Liver (tissue), 9 donors: ENCODE data around the gene MAP3K10. TPM values are rescaled to one million over a fixed set of nuclear protein-coding genes. Genes with fewer than 3 reads are reported as not detected.

ENCODE experiments used
- DNase-seq: peaks from one replicate; pipeline ENCODE4 v3.0.0-alpha.2; 2017; ENCODE audit warnings: low spot score
- H3K27ac ChIP-seq, 2 donors: one replicate each; pipeline ENCODE4 v1.7.0; 2013; ENCODE audit warnings: inconsistent platforms in 2 of 2, low read length in 2 of 2, control low read depth in 1 of 2, low read depth in 1 of 2, mild to moderate bottlenecking in 1 of 2
- H3K27me3 ChIP-seq, 4 donors: one replicate each; pipeline versions ENCODE4 v1.6.1 to v1.7.0; 2013; ENCODE audit warnings: low read length in 3 of 4, inconsistent platforms in 1 of 4, mild to moderate bottlenecking in 1 of 4, moderate library complexity in 1 of 4; ENCODE audit not compliant: control insufficient read depth in 4 of 4, insufficient read depth in 4 of 4
- H3K36me3 ChIP-seq, 4 donors: one replicate each; pipeline versions ENCODE4 v1.6.1 to v1.7.0; 2013; ENCODE audit warnings: low read length in 3 of 4, mild to moderate bottlenecking in 3 of 4, low read depth in 1 of 4, moderate library complexity in 1 of 4; ENCODE audit not compliant: control insufficient read depth in 4 of 4, insufficient read depth in 3 of 4
- H3K4me1 ChIP-seq, 4 donors: one replicate each; pipeline versions ENCODE4 v1.6.1 to v1.7.0; 2013; ENCODE audit warnings: low read length in 3 of 4, mild to moderate bottlenecking in 3 of 4, moderate library complexity in 1 of 4; ENCODE audit not compliant: control insufficient read depth in 4 of 4, insufficient read depth in 4 of 4
- H3K4me3 ChIP-seq, 3 donors: one replicate each; pipeline versions ENCODE4 v1.6.1 to v1.7.0; 2013; ENCODE audit warnings: low read length in 3 of 3, control low read depth in 1 of 3, low read depth in 1 of 3, mild to moderate bottlenecking in 1 of 3
- H3K9ac ChIP-seq, 2 donors: one replicate each; pipeline ENCODE4 v1.7.0; 2013; ENCODE audit warnings: low read length in 2 of 2, mild to moderate bottlenecking in 2 of 2, moderate library complexity in 2 of 2, control low read depth in 1 of 2, low read depth in 1 of 2
- H3K9me3 ChIP-seq, 4 donors: one replicate each; pipeline versions ENCODE4 v1.6.1 to v1.7.0; 2013; ENCODE audit warnings: low read length in 3 of 4; ENCODE audit not compliant: control insufficient read depth in 4 of 4
- ATF3 ChIP-seq: IDR thresholded peaks from 2 replicates; pipeline ENCODE4 v1.6.1; 2016; ENCODE audit warnings: antibody characterized with exemption
- EGR1 ChIP-seq, 2 donors: IDR thresholded peaks; 2 replicates each; pipeline ENCODE4 v1.6.1; 2016 to 2018; ENCODE audit warnings: antibody characterized with exemption in 2 of 2, low read depth in 2 of 2
- FOXA1 ChIP-seq: IDR thresholded peaks from 2 replicates; pipeline ENCODE4 v1.6.1; 2016; ENCODE audit warnings: antibody characterized with exemption
- FOXA2 ChIP-seq: IDR thresholded peaks from 2 replicates; pipeline ENCODE4 v1.6.1; 2016; ENCODE audit warnings: antibody characterized with exemption
- GABPA ChIP-seq, 2 donors: IDR thresholded peaks in 1 of 2; conservative IDR thresholded peaks in 1 of 2; 2 replicates each; pipeline ENCODE4 v1.6.1; 2016; ENCODE audit warnings: antibody characterized with exemption in 2 of 2, mild to moderate bottlenecking in 1 of 2, moderate library complexity in 1 of 2
- HNF4A ChIP-seq, 2 donors: conservative IDR thresholded peaks; 2 replicates each; pipeline ENCODE4 v1.6.1; 2016; ENCODE audit warnings: antibody characterized with exemption in 2 of 2, mild to moderate bottlenecking in 2 of 2
- HNF4G ChIP-seq: IDR thresholded peaks from 2 replicates; pipeline ENCODE4 v1.6.1; 2016; ENCODE audit warnings: antibody characterized with exemption
- JUND ChIP-seq, 2 donors: IDR thresholded peaks; 2 replicates each; pipeline ENCODE4 v1.6.1; 2016; ENCODE audit warnings: antibody characterized with exemption in 2 of 2
- MAX ChIP-seq: IDR thresholded peaks from 2 replicates; pipeline ENCODE4 v1.6.1; 2016; ENCODE audit warnings: antibody characterized with exemption
- NR2F2 ChIP-seq: IDR thresholded peaks from 2 replicates; pipeline ENCODE4 v1.6.1; 2016; ENCODE audit warnings: antibody characterized with exemption
- RAD21 ChIP-seq, 2 donors: IDR thresholded peaks; 2 replicates each; pipeline ENCODE4 v1.6.1; 2016; ENCODE audit warnings: antibody characterized with exemption in 2 of 2, mild to moderate bottlenecking in 2 of 2
- RXRA ChIP-seq, 2 donors: IDR thresholded peaks; 2 replicates each; pipeline ENCODE4 v1.6.1; 2017 to 2018; ENCODE audit warnings: antibody characterized with exemption in 2 of 2, mild to moderate bottlenecking in 1 of 2
- SP1 ChIP-seq: IDR thresholded peaks from 2 replicates; pipeline ENCODE4 v1.6.1; 2018; ENCODE audit warnings: antibody characterized with exemption, mild to moderate bottlenecking
- TAF1 ChIP-seq: conservative IDR thresholded peaks from 2 replicates; pipeline ENCODE4 v1.6.1; 2016; ENCODE audit warnings: antibody characterized with exemption, mild to moderate bottlenecking
- YY1 ChIP-seq: IDR thresholded peaks from 2 replicates; pipeline ENCODE4 v1.6.1; 2016; ENCODE audit warnings: antibody characterized with exemption, mild to moderate bottlenecking
- ZBTB33 ChIP-seq: IDR thresholded peaks from 2 replicates; pipeline ENCODE4 v1.6.1; 2016; ENCODE audit warnings: antibody characterized with exemption
- WGBS: extraction: QIAGEN DNeasy Blood & Tissue Kit; methylation state at CpG from one replicate; pipeline ENCODE4 v1.1.7; 2013; 5-methylcytosine and 5-hydroxymethylcytosine counted together
- polyA plus RNA-seq, 2 donors: library from polyadenylated mRNA; stranded (reverse) in 1 of 2; unstranded in 1 of 2; fragments of 200-250 nt in 1 of 2; fragments of >200 nt in 1 of 2; fragmentation: Nextera tagmentation in 1 of 2; extraction: Ambion mirVana in 1 of 2; gene quantifications; one replicate each; pipeline versions ENCODE4 v1.2.1 to v1.2.3, GENCODE V29; 2013 to 2015
- total RNA-seq, 2 donors: library from RNA; depleted of rRNA; stranded (reverse); fragments of >200 nt; gene quantifications; one replicate each; pipeline ENCODE4 v1.2.3, GENCODE V29; 2014
- TF ChIP-seq, protein P1 (sequence below): fragments of 150-350 bp; IDR thresholded peaks from 2 replicates; pipeline ENCODE4 v1.5.1; 2017; ENCODE audit warnings: improper control_type of control experiment, low read depth, low read length; ENCODE audit not compliant: missing input control
- TF ChIP-seq, protein P2 (sequence below): IDR thresholded peaks from 2 replicates; pipeline ENCODE4 v1.6.1; 2016; ENCODE audit warnings: antibody characterized with exemption, mild to moderate bottlenecking
- donor health status: healthy.
- donor health status: healthy.
- donor health status: healthy.
- donor health status: healthy.
- donor health status: healthy.

The MAP3K10 gene
- total and polyA plus RNA-seq, 4 donors = 0.65 to 3.9 (median 2.1) TPM

- TF ChIP-seq SP1 (no peak), HNF4A (conservative IDR thresholded peaks at IDR 0.05) (no peak), RAD21 (IDR thresholded peaks at IDR 0.05) (no peak), JUND (IDR thresholded peaks at IDR 0.05) (no peak), TAF1 (no peak), NR2F2 (no peak), RXRA (IDR thresholded peaks at IDR 0.05) (no peak), FOXA2 (no peak), GABPA (IDR thresholded peaks at IDR 0.05 in 1 of 2, conservative IDR thresholded peaks at IDR 0.05 in 1 of 2) (no peak), ATF3 (no peak), FOXA1 (no peak), YY1 (no peak), HNF4G (no peak)
- TF ChIP-seq, protein P1, sequence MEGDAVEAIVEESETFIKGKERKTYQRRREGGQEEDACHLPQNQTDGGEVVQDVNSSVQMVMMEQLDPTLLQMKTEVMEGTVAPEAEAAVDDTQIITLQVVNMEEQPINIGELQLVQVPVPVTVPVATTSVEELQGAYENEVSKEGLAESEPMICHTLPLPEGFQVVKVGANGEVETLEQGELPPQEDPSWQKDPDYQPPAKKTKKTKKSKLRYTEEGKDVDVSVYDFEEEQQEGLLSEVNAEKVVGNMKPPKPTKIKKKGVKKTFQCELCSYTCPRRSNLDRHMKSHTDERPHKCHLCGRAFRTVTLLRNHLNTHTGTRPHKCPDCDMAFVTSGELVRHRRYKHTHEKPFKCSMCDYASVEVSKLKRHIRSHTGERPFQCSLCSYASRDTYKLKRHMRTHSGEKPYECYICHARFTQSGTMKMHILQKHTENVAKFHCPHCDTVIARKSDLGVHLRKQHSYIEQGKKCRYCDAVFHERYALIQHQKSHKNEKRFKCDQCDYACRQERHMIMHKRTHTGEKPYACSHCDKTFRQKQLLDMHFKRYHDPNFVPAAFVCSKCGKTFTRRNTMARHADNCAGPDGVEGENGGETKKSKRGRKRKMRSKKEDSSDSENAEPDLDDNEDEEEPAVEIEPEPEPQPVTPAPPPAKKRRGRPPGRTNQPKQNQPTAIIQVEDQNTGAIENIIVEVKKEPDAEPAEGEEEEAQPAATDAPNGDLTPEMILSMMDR = no peak
- TF ChIP-seq, protein P2, sequence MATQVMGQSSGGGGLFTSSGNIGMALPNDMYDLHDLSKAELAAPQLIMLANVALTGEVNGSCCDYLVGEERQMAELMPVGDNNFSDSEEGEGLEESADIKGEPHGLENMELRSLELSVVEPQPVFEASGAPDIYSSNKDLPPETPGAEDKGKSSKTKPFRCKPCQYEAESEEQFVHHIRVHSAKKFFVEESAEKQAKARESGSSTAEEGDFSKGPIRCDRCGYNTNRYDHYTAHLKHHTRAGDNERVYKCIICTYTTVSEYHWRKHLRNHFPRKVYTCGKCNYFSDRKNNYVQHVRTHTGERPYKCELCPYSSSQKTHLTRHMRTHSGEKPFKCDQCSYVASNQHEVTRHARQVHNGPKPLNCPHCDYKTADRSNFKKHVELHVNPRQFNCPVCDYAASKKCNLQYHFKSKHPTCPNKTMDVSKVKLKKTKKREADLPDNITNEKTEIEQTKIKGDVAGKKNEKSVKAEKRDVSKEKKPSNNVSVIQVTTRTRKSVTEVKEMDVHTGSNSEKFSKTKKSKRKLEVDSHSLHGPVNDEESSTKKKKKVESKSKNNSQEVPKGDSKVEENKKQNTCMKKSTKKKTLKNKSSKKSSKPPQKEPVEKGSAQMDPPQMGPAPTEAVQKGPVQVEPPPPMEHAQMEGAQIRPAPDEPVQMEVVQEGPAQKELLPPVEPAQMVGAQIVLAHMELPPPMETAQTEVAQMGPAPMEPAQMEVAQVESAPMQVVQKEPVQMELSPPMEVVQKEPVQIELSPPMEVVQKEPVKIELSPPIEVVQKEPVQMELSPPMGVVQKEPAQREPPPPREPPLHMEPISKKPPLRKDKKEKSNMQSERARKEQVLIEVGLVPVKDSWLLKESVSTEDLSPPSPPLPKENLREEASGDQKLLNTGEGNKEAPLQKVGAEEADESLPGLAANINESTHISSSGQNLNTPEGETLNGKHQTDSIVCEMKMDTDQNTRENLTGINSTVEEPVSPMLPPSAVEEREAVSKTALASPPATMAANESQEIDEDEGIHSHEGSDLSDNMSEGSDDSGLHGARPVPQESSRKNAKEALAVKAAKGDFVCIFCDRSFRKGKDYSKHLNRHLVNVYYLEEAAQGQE = no peak
- 93% methylated on average over 22 of the region's 22 CpGs for WGBS
- H3K4me1 ChIP-seq = peaks cover 4 to 16% (median 12%) of the 10 kb centered on the region in 4 donors
Measured at GRCh38 chr19:40234429-40235237, 43.4 kb downstream of the MAP3K10 start.

GRCh38 chr19:40235238-40236025, 44.2 kb downstream of the MAP3K10 start:
- Histone ChIP-seq H3K27me3 (no peaks in the 10 kb centered on the region), H3K9ac (no peak overlapping the region), H3K4me1 (peaks cover 4 to 16% (median 12%) of the 10 kb centered on the region in 4 donors), H3K36me3 (peaks cover 19 to 65% (median 38%) of the 10 kb centered on the region in 4 donors), H3K27ac (no peak overlapping the region), H3K9me3 (no peaks in the 10 kb centered on the region), H3K4me3 (no peak overlapping the region)
- no peak for DNase-seq
- no peak for TF ChIP-seq HNF4G
- TF ChIP-seq NR2F2 = no peak
- TF ChIP-seq HNF4A (conservative IDR thresholded peaks at IDR 0.05) = no peak
- no peak for TF ChIP-seq ZBTB33
- TF ChIP-seq, protein P1 = no peak
- no peak for TF ChIP-seq MAX
- no peak for TF ChIP-seq EGR1 (IDR thresholded peaks at IDR 0.05; ENCODE audit: low read depth in 2 of 2)
- no peak for TF ChIP-seq TAF1
- no peak for TF ChIP-seq YY1
- TF ChIP-seq RAD21 (IDR thresholded peaks at IDR 0.05) = no peak
- no peak for TF ChIP-seq JUND (IDR thresholded peaks at IDR 0.05)
- no peak for TF ChIP-seq ATF3
- no peak for TF ChIP-seq FOXA1
- TF ChIP-seq RXRA (IDR thresholded peaks at IDR 0.05) = no peak
- TF ChIP-seq FOXA2 = no peak
- TF ChIP-seq SP1 = no peak
- 94% methylated on average over 30 of the region's 30 CpGs for WGBS

More at GRCh38 chr19:40234429-40235237, 43.4 kb downstream of the MAP3K10 start:
- Histone ChIP-seq H3K9me3 (no peaks in the 10 kb centered on the region), H3K36me3 (peaks cover 15 to 57% (median 30%) of the 10 kb centered on the region in 4 donors), H3K4me3 (no peak overlapping the region), H3K9ac (no peak overlapping the region), H3K27ac (no peak overlapping the region), H3K27me3 (no peaks in the 10 kb centered on the region)
- DNase-seq = no peak
